Breast epithelium (tissue), 4 donors: ENCODE results near the gene CNTNAP3. TPM values are rescaled to one million over a fixed set of nuclear protein-coding genes. Genes with fewer than 3 reads are reported as not detected.
"Not testable (repeated sequence)": the region's sequence is repeated elsewhere in the genome, so short reads cannot be mapped to it uniquely, and the experiment has no call there.

ENCODE experiments used
- DNase-seq, 2 donors: peaks; one replicate each; pipeline ENCODE4 v3.0.0-alpha.2; 2019; ENCODE audit warnings: low spot score in 2 of 2
- H3K27ac ChIP-seq, 2 donors: fragments of 200-600 bp; sonication (generic) in 1 of 2; one replicate each; pipeline ENCODE4 v1.5.1; 2016 to 2019; ENCODE audit warnings: mild to moderate bottlenecking in 1 of 2
- H3K27me3 ChIP-seq, 2 donors: fragments of 200-600 bp; sonication (generic) in 1 of 2; one replicate each; pipeline versions ENCODE4 v1.5.1 to v1.6.0; 2017 to 2019; ENCODE audit warnings: control low read depth in 1 of 2, mild to moderate bottlenecking in 1 of 2
- H3K36me3 ChIP-seq: fragments of 200-600 bp; one replicate; pipeline ENCODE4 v1.5.1; 2019
- H3K4me1 ChIP-seq, 2 donors: fragments of 200-600 bp; sonication (generic); one replicate each; pipeline ENCODE4 v1.5.1; 2016 to 2019; ENCODE audit warnings: control low read depth in 1 of 2
- H3K4me3 ChIP-seq, 3 donors: fragments of 200-600 bp; sonication (generic); 1 replicate in 2 of 3; 2 replicates in 1 of 3; pipeline ENCODE4 v1.5.1; 2016 to 2019; ENCODE audit warnings: mild to moderate bottlenecking in 3 of 3, moderate library complexity in 2 of 3
- H3K9me3 ChIP-seq, 2 donors: fragments of 200-600 bp; sonication (generic) in 1 of 2; one replicate each; pipeline ENCODE4 v1.5.1; 2016 to 2019; ENCODE audit warnings: control low read depth in 1 of 2
- CTCF ChIP-seq, 3 donors: fragments of 450-650 bp; IDR thresholded peaks; one replicate each; pipeline ENCODE4 v1.5.1; 2016 to 2017; ENCODE audit warnings: antibody characterized with exemption in 3 of 3, mild to moderate bottlenecking in 3 of 3, moderate library complexity in 3 of 3
- POLR2A ChIP-seq: fragments of 450-650 bp; IDR thresholded peaks from one replicate; pipeline ENCODE4 v1.6.1; 2016; ENCODE audit warnings: antibody characterized with exemption, mild to moderate bottlenecking, moderate library complexity
- POLR2AphosphoS5 ChIP-seq, 3 donors: sonication (generic); formaldehyde crosslinking; IDR thresholded peaks; one replicate each; pipeline ENCODE4 v1.6.1; 2017; ENCODE audit warnings: antibody characterized with exemption in 3 of 3
- intact Hi-C: fragments of 100-400 bp; cut with DNase I; formaldehyde crosslinking; loops from one replicate; pipeline ENCODE4 v1.15.1; 2023; ENCODE audit warnings: low total_unique reads
- total RNA-seq, 3 donors: library from RNA; depleted of rRNA; stranded (reverse); fragments of >200 nt; gene quantifications; one replicate each; pipeline ENCODE4 v1.1.0, GENCODE V29; 2016

Gene CNTNAP3
- total RNA-seq, 3 donors from 2014 or later = 2.6 to 23.9 (median 14.4) TPM

GRCh38 chr9:39121401-39121800 lies 166.6 kb downstream of the CNTNAP3 start:
- intact Hi-C loops, H3K27me3 ChIP-seq, H3K27ac ChIP-seq, H3K4me1 ChIP-seq, H3K36me3 ChIP-seq, H3K4me3 ChIP-seq, DNase-seq, H3K9me3 ChIP-seq: not testable (repeated sequence)

- H3K4me1 ChIP-seq, H3K27ac ChIP-seq, DNase-seq, H3K36me3 ChIP-seq, intact Hi-C loops, H3K27me3 ChIP-seq, H3K9me3 ChIP-seq, H3K4me3 ChIP-seq: not testable (repeated sequence)
These were observed 176.2 kb downstream of the CNTNAP3 start for GRCh38 chr9:39111746-39112145.

GRCh38 chr9:39108145-39108544 lies 179.8 kb downstream of the CNTNAP3 start:
- no peak for DNase-seq
- Histone ChIP-seq H3K27ac (no peak overlapping the region), H3K4me3 (no peak overlapping the region), H3K9me3 (no peaks in the 10 kb centered on the region), H3K36me3 (no peaks in the 10 kb centered on the region), H3K27me3 (no peaks in the 10 kb centered on the region), H3K4me1 (no peaks in the 10 kb centered on the region)
- intact Hi-C loops = no loop called here
- TF ChIP-seq POLR2A (no peak), POLR2AphosphoS5 (IDR thresholded peaks at IDR 0.05) (no peak), CTCF (IDR thresholded peaks at IDR 0.05) (no peak)

- DNase-seq, H3K36me3 ChIP-seq, H3K9me3 ChIP-seq, H3K4me1 ChIP-seq, H3K27ac ChIP-seq, H3K27me3 ChIP-seq, H3K4me3 ChIP-seq, intact Hi-C loops: not testable (repeated sequence)
These were observed 190.8 kb downstream of the CNTNAP3 start for GRCh38 chr9:39097208-39097607.

GRCh38 chr9:39085311-39085710 lies 202.7 kb downstream of the CNTNAP3 start:
- DNase-seq, H3K36me3 ChIP-seq, H3K27ac ChIP-seq, H3K4me1 ChIP-seq, H3K4me3 ChIP-seq, H3K27me3 ChIP-seq, intact Hi-C loops, H3K9me3 ChIP-seq: not testable (repeated sequence)

- intact Hi-C loops, H3K9me3 ChIP-seq, H3K27me3 ChIP-seq, DNase-seq, H3K4me3 ChIP-seq, H3K36me3 ChIP-seq, H3K27ac ChIP-seq, H3K4me1 ChIP-seq: not testable (repeated sequence)
These were observed 205.4 kb downstream of the CNTNAP3 start for GRCh38 chr9:39082574-39082973.

- intact Hi-C loops, H3K27me3 ChIP-seq, H3K27ac ChIP-seq: not testable (repeated sequence)
These were observed 207.9 kb downstream of the CNTNAP3 start for GRCh38 chr9:39080081-39080480.

GRCh38 chr9:39078621-39079256 lies 209.2 kb downstream of the CNTNAP3 start:
- H3K4me1 ChIP-seq, DNase-seq, H3K27me3 ChIP-seq, intact Hi-C loops, H3K27ac ChIP-seq, H3K9me3 ChIP-seq, H3K36me3 ChIP-seq: not testable (repeated sequence)
- H3K4me3 ChIP-seq = peak overlapping the region in 2 of 3 donors; percentile 18 to 45

More at GRCh38 chr9:39080081-39080480, 207.9 kb downstream of the CNTNAP3 start:
- not testable (repeated sequence) for H3K4me1 ChIP-seq, H3K36me3 ChIP-seq, DNase-seq, H3K9me3 ChIP-seq, H3K4me3 ChIP-seq

- not testable (repeated sequence) for DNase-seq
These were observed 214.4 kb downstream of the CNTNAP3 start for GRCh38 chr9:39073537-39073936.

GRCh38 chr9:39067683-39068082 lies 220.3 kb downstream of the CNTNAP3 start:
- intact Hi-C loops, H3K27me3 ChIP-seq, H3K4me3 ChIP-seq, H3K9me3 ChIP-seq, DNase-seq, H3K27ac ChIP-seq, H3K4me1 ChIP-seq, H3K36me3 ChIP-seq: not testable (repeated sequence)

More at GRCh38 chr9:39073537-39073936, 214.4 kb downstream of the CNTNAP3 start:
- H3K4me1 ChIP-seq, H3K9me3 ChIP-seq, H3K36me3 ChIP-seq, intact Hi-C loops, H3K4me3 ChIP-seq, H3K27me3 ChIP-seq, H3K27ac ChIP-seq: not testable (repeated sequence)

- H3K27me3 ChIP-seq, H3K36me3 ChIP-seq, intact Hi-C loops, H3K4me3 ChIP-seq, H3K4me1 ChIP-seq, H3K9me3 ChIP-seq, H3K27ac ChIP-seq, DNase-seq: not testable (repeated sequence)
These were observed 225.0 kb downstream of the CNTNAP3 start for GRCh38 chr9:39062966-39063365.

- H3K4me3 ChIP-seq, intact Hi-C loops, DNase-seq: not testable (repeated sequence)
These were observed 233.5 kb downstream of the CNTNAP3 start for GRCh38 chr9:39054453-39054852.

GRCh38 chr9:39046833-39047232 lies 241.1 kb downstream of the CNTNAP3 start:
- intact Hi-C loops, H3K36me3 ChIP-seq, DNase-seq, H3K27ac ChIP-seq, H3K4me1 ChIP-seq, H3K9me3 ChIP-seq, H3K4me3 ChIP-seq, H3K27me3 ChIP-seq: not testable (repeated sequence)

More at GRCh38 chr9:39054453-39054852, 233.5 kb downstream of the CNTNAP3 start:
- not testable (repeated sequence) for H3K4me1 ChIP-seq, H3K27me3 ChIP-seq, H3K36me3 ChIP-seq, H3K27ac ChIP-seq, H3K9me3 ChIP-seq
